HG03378 (cell line): ENCODE data around the gene PTOV1.
A peak's percentile ranks its signal among the peaks of the same experiment; 100 is the strongest.
"Not testable (repeated sequence)": the region's sequence is repeated elsewhere in the genome, so short reads cannot be mapped to it uniquely, and the experiment has no call there.

Experiments used
- ATAC-seq: cut with Tn5 transposase; IDR thresholded peaks from one replicate; pipeline ENCODE4 v1.9.1; 2021; ENCODE audit warnings: mild to moderate bottlenecking, moderate library complexity; ENCODE audit not compliant: unreplicated experiment

Gene PTOV1

DNA sequence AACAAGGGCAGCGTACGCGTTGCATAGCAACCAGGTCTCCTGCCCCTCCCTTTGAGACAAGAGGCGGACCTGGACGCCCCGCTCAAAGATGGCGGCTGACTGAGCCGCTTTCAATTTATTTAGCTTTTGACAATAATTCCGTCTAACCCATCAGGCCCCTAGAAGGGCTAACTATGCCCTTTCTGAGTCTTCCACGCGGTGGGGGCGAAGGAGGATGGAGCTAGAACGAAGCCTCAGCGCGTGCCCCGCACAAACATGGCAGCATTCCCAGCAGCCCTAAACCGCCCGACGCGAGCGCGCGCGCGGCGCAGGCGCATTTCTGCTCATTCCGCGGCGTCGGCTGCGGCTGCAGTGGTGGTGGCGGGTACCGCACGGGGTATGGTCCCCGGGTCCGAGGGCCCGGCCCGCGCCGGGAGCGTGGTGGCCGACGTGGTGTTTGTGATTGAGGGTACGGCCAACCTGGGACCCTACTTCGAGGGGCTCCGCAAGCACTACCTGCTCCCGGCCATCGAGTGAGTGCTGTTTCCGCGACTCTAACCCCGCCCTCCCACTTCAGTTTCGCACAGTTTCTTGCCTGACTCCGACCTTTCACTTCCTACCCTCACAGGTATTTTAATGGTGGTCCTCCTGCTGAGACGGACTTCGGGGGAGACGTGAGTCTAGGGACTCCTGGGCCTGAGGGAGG lies 32.9 kb upstream of the PTOV1 start, which contains the start of gene MED25:
Gene MED25, plus strand, starts transcription at position 326 of the 685 bp plus-strand sequence. Its CDS starts 53 bp downstream, at position 379.
- peak; percentile 51 for ATAC-seq

DNA sequence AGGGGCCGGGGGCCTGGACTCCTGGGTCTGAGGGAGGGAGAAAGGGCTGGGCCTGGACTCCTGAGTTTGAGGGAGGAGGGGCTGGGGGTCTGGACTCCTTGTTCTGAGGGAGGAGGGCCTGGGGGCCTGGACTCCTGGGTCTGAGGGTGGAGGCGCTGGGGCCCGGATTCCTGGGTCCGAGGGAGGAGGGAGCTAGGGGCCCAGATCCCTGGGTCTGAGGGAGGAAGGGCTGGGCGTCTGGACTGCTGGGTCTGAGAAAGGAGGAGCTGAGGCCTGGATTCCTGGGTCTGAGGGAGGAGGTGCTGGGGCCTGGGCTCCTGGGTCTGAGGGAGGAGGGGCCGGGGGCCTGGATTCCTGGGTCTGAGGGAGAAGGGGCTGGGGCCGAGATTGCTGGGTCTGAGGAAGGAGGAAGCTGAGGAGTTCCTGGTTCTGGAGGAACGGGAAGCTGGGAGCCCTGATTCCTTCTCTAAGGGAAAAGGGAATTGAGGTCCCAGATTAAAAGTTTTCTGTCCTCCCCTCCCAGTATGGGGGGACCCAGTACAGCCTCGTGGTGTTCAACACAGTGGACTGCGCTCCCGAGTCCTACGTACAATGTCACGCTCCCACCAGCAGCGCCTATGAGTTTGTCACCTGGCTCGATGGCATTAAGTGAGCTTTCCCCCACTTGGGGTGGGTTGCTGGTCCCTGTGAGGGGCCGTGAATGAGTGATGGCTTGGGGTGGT lies 32.1 kb upstream of the PTOV1 start:
- no peak for ATAC-seq

DNA sequence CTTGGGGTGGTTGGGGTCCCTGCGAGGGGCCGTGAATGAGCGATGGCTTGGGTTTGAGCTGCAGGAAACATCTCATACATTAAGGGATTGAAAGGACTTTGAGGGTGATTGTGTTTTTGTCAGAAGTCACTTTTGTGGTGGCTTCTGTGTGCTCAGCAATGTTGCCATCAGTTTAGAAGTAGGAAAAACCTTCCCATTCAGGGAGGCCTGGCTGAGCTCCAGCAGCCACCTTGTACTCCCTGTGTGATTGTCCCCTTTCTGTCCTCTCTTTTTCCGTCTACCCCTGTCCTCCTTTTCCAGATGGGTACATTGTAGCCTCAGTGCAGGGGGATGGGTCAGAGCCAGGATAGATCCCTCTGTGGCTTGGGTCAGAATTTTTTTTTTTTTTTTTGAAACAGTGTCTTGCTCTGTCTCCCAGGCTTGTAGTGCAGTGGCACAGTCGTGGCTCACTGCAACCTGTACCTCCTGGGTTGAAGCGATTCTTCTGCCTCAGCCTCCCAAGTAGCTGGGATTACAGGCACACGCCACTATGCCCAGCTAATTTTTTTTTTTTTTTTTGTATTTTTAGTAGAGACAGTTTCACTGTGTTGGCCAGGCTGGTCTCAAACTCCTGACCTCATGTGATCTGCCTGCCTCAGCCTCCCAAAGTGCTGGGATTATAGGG lies 31.4 kb upstream of the PTOV1 start:
- ATAC-seq, result not testable (repeated sequence)

DNA sequence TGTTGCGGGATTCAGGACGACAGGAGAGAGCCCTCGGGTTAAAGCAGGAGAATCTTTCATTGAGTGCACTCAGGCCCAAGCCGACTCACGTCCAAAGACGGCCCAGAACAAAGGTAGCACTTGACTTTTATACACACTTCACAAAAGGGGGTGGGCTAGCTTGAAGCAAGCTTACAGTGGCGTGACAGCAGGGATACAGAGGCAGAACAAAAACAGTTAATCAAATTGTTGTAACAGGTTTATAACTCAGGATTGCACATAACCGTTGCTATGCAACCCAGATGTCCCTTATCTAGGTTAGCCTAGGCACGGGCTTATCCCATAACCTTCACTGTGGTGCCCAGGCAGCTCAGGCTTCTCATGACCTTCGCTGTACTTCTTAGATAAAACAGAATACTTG lies 30.8 kb upstream of the PTOV1 start:
- ATAC-seq, result no peak

DNA sequence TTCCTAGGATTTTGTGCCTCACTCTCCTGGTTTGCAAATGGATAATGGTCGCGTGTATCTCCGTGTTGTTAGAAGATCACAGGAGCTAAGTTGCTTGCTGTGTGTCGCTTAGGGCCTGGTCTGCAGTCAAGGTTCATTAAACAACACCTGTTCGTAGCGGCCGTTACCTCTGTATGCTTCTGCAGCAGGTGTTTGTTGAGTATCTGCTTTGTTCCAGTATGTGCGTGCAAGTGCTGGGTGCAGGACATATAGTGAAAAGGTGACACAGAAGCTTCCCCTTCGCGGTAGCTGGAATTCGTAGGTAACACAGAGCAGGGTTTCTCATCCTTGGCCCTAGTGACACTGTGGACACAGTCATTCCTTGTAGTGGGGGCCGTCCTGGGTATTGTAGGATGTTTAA lies 27.5 kb upstream of the PTOV1 start:
- no peak for ATAC-seq

DNA sequence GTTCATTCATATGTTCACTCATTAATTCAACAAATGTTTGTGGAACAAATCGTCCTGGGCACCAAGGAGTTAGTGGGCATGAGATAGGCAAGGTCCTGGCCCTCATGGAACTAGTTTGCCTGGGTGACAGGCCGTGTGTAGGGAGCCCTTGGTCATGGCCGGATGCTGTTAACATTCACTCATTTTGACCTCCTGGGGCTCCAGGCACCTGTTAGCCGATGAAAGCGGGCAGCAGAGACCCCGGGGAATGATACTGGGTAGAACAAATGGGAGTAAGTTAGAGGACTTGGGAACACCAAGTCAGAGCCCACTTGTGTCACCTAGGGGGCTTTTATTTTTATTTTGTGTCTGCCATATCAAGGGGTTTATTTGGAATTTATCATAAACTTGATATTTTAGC lies 26.3 kb upstream of the PTOV1 start:
- ATAC-seq, result no peak

DNA sequence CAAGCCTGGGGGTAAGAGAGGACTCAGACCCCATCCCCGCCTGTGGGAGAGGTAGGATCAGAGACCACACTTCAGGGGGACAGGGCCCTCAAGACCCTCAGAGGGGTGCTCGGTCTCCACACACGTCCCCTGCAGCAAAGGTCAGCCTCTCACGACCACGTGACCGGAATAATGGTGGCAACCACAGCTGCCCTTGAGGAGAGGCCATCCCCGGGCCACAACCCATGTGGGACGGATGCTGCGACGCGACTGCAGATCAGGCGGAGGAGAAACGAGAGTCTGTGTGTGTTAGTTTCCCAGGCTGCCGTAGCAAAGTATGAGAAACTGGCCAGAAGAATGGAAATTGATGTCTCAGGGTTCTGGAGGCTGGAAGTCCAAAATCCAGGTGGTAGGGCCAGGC lies 23.9 kb upstream of the PTOV1 start:
- no peak for ATAC-seq

DNA sequence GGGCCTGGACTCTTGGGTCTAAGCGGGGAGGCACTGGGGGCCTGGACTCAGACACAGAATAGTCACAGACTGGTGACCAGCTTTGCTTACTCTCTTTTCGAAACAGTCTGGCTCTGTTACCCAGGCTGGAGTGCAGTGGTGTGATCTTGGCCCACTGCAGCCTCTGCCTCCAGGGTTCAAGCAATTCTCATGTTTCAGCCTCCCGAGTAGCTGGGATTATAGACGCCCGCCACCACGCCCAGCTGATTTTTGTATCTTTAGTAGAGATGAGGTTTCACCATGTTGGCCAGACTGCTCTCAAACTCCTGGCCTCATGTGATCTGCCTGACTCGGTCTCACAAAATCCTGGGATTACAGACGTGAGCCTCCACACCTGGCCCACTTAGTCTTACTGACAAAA lies 21.8 kb upstream of the PTOV1 start:
- ATAC-seq, result no peak

DNA sequence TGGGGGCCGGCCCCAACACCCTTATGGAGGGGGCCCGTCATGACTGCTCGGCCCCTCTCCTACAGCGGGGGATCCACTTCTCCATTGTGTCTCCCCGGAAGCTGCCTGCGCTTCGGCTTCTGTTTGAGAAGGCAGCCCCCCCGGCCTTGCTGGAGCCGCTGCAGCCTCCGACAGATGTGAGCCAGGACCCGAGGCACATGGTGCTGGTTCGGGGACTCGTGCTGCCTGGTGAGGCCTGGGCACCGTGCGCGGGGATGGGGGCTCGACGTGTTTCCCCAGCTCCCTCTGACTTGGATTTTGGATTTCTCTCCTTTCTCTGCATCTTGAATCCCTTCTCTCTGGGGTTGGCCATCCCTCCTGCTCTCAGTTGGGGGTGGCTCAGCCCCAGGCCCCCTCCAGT lies 21.2 kb upstream of the PTOV1 start:
- ATAC-seq, result no peak

DNA sequence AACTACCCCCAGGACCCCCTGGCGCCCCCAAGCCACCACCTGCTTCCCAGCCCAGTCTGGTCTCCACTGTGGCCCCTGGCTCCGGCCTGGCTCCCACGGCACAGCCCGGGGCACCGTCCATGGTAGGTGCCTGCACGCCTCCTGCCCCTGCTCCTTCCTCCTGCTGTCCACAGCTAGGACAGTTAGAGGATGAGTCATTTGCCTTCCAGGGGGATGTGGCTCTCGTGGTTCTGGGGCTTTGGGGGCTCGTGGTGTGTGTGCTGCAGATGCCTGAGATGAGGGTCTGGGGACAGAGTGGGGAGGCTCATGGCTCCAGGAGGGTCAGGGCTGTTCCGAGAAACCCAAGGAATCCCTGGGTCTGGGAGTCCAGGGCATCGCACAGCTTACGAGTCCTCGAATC lies 20.2 kb upstream of the PTOV1 start:
- no peak for ATAC-seq

DNA sequence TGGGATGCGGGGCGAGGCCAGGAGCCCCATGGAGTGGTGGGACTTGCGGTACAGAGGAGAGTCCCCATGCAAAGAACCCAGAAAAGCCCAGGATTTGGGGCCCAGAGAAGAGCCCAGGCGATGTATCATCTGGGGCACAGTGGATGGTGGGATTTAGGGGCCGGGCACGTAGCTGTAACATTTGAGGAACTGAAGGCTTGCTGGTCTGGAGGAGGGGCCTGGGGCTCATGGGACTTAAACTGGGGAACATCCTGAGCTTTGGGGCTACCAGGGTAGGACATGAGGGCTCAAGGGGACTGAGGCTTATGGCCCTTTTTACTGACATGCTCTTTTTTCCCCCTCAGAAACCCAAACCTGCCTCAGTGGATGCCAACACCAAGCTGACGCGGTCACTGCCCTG lies 19.4 kb upstream of the PTOV1 start:
- no peak for ATAC-seq

DNA sequence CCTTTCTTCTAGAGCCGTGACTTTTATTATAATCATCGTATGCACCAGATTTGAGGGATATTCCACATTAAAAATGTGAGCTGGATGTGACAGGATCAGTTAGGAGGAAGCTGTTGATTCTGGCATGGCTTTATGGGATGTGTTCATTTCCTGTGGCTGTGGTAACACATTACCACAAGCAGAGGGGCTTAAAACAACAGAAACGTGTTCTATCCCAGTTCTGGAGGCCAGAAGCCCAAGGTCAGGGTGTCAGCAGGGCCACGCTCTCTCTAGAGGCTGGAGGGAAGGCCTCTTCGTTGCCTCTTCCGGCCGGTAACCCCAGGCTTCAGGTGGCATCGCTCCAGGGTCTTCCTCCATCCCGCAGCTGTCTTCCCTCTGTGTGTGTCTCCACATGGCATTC lies 18.4 kb upstream of the PTOV1 start:
- ATAC-seq, result no peak

DNA sequence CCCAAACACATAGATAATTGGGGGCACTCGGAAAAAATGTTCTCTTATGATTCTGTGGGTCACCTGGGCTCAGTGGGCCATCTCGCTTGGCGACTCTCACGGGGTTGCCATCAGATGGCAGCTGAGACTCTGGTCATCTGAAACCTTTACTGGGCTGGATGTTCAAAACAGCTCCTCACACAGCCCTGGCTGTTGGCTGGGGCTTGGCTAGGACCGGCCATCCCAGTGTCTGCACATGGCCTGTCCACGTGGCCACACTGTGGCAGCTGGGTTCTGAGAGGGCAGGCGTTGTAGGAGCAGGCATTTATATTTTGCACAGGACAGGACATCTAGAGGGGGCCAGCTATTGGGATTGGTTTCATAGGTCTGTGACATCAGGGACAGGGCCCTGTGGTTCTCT lies 17.4 kb upstream of the PTOV1 start:
- no peak for ATAC-seq

DNA sequence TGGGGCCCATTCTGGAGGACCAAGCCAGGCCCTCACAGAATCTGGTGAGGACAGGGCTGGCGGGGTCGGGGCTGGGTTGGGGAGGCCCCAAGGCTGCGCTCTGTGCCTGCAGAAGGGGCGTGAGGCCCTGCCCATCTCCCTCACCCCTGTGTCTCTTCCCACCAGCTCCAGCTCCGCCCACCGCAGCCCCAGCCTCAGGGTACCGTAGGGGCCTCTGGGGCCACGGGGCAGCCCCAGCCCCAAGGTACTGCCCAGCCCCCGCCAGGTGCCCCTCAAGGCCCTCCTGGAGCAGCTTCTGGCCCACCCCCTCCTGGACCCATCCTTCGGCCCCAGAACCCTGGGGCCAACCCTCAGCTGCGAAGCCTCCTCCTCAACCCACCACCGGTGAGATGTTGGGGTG lies 15.4 kb upstream of the PTOV1 start:
- no peak for ATAC-seq

DNA sequence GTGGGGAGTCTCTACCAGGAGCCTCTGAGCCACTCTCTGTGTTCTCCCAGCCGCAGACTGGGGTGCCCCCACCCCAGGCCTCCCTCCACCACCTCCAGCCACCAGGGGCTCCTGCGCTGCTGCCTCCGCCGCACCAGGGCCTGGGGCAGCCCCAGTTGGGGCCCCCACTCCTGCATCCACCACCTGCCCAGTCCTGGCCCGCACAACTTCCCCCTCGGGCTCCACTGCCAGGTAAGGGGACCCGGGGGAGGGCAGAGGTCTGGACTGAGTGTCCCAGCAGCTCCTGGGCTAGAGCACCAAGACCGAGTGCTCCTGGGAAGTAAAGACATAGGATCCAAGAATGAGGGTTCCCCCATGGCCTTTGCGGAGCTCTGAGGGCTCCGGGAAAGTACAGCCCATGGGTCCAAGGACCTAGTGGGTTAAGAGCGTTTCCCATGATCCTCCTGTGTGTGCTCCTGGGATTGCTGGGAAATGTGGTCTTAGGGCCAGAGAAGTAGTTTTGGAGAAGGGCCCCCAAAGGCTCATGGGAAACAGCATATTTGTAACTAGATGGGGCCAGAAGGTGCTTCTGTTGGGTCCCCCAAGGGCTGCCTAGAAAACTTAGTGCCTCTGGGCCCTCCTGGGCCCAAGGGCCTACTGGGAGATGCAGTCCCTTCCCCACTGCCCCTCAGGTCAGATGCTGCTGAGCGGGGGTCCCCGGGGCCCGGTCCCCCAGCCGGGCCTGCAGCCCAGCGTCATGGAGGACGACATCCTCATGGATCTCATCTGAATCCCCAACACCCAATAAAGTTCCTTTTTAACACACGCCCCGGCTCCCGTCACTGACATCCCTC lies 14.6 kb upstream of the PTOV1 start:
- ATAC-seq, result no peak

DNA sequence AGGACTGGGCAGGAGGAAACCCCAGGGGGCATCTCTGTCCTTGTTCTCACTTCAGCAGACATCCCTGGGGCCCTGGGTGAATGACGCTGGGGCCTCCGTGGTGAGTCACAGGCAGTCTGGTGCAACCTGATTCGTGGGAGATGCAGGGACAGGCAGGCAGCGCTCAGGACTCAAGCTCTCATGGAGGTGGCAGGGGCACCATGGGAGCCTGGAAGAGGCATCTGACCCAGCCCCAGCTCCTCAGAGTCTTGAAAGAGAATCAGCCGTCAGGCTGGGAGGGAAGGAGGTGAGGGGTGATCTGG lies 14.0 kb upstream of the PTOV1 start:
- no peak for ATAC-seq

DNA sequence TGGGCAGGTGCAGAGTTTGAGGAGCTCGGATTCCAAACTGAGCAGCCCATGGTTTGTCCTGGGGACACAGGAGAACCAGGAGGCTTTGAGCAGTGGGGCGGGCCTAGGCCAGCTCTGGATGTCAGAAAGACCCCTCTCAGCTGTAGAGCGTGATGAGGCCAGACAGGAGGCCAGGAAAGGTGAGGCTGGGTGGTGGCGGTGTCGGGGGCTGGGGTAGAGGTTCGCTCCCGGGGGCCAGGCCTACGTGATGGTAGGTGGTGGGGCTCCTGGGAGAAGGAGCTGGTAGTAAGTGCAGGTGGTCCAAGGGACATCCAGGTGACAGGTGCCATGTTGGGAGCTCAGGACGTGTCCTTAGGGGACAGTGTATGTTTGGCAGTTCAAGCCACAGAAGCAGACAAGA lies 13.5 kb upstream of the PTOV1 start:
- ATAC-seq, result no peak

DNA sequence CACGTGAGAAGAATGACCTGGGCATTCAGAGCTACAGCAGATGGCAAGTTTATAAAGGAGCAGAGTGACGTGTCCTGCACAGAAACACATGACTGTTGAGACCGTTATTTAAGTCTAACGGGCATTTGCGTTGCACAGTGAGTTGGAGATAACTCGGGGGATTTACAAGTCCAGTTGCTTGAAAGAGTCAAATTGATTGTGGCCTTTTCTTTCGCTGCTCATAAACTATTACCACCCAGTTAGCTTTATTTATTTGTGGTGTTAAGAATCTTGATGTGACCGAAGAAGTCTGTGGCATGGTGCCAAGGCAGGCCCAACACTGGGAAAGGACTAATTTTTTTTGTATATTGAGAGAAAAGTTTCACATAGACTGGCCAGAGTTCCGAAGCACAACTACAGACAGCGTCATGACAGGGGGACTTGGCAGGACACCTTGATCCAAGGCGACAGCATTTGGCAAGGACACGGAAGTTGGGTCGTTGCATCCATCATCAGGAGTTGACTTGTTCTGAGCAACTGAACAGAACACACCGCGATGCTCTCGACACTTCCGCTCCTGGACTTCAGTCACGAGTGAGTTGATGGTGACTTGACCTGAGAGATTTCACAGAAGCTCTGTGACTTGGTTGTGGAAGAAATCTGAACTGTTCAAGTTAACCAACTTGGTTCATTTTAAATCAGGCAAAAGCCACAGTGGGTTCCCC lies 11.9 kb upstream of the PTOV1 start:
- no peak for ATAC-seq

DNA sequence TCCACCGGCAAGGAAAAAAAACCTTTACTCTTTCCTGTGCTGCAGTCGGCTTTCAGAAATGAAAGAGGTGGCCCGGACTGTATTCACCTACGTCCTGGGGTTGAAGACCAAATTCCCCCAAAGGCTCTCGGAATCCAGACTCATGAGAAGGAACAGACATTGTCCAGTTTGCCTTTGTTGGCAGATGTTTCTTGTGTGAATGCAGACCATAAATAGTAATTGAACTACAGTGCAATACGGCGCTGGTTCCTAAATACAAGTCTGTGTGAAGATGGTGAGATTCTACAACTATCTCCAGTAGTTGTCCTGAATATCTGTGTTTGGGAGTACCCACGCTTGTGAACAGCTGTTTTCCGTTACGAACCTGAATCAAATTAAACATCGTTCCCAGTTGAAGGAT lies 11.2 kb upstream of the PTOV1 start:
- ATAC-seq, result no peak

DNA sequence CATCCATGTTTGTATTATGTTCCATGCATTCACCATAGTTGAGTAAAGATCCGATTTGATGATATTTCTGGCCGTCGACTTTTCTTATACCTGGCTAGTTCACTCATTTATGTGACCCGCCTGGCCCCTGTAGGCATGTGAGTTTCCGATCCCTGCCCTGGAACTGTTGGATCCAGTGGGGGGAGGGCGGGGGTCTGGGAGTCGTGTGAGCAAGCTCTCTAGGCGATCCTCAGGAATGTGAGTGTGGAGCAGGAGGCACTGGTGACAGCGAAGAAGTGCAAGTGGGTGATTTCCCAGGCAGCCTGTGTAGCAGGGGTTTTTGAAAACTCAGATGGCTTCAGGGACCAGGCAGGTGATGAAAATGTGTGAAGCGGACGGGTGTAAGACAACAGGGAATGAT lies 10.6 kb upstream of the PTOV1 start:
- no peak for ATAC-seq

DNA sequence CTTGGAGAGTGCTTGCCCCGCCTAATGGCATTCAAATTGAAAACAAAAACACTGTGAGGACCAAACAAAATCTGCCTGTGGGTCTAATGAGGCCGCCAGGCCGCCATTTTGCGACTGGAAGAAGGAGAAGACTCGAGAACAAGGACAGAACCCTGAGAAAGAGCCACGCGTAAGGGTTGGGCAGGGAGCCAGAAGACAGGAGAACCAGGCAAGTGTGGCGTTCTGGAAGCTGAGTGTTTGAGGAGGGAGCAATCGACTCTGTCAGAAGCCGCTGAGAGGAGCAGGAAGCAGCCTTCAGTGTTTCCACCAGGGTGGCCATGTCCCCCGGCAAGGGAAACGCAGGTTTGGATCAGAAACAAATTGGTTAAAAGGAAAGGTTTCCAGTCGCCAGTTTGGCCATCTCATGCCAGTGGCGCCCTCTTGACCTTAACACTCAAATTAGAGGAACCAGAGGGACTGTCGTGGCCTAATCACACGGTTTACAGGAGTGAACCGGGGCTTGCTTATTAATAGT lies 10.2 kb upstream of the PTOV1 start:
- no peak for ATAC-seq
